IMR-90 (cell line): ENCODE measurements around the gene RHOXF1. TPM values are rescaled to one million over a fixed set of nuclear protein-coding genes. Genes with fewer than 3 reads are reported as not detected.
"Not testable (repeated sequence)": the region's sequence is repeated elsewhere in the genome, so short reads cannot be mapped to it uniquely, and the experiment has no call there.

Experiments
- ATAC-seq: fragments of 200-7000 bp; cut with Tn5 transposase; 2 replicates; pipeline ENCODE4 v1.9.1; 2020; ENCODE audit warnings: low read depth, mild to moderate bottlenecking, moderate library complexity
- BruUV-seq: library from RNA; stranded (reverse); fragments of 400-500 nt; replicated peaks from 2 replicates; lab custom pipeline; 2021; lab: Mats Ljungman, UMichigan
- CTCF ChIA-PET: fragments of 300-600 bp; formaldehyde crosslinking; extraction: SDS; loops from one replicate; lab custom pipeline; 2021; ENCODE audit warnings: antibody characterized with exemption; lab: Yijun Ruan, JAX
- POLR2A ChIA-PET: fragments of 300-600 bp; sonication (Branson Sonifier 250); formaldehyde crosslinking; loops from one replicate; lab custom pipeline; 2022; ENCODE audit warnings: antibody characterized with exemption; ENCODE audit not compliant: unreplicated experiment; lab: Charles Lee
- DNase-seq: peaks from one replicate; pipeline ENCODE4 v3.0.0; 2013
- H2AFZ ChIP-seq: replicated peaks from 2 replicates; pipeline ENCODE3; 2013; ENCODE audit warnings: low read length, mild to moderate bottlenecking; ENCODE audit not compliant: poor library complexity
- H2AK5ac ChIP-seq: 2 replicates; pipeline ENCODE4 v1.6.1; 2013; ENCODE audit warnings: low read depth, low read length, inconsistent platforms
- H2AK9ac ChIP-seq: replicated peaks from 2 replicates; pipeline ENCODE3; 2013; ENCODE audit warnings: mild to moderate bottlenecking, low read depth, low read length, moderate library complexity; ENCODE audit not compliant: poor library complexity
- H2BK120ac ChIP-seq: 2 replicates; pipeline ENCODE4 v1.6.1; 2013; ENCODE audit warnings: low read depth, low read length, inconsistent platforms
- H2BK15ac ChIP-seq: 3 replicates; pipeline ENCODE4 v1.6.1; 2013; ENCODE audit warnings: low read depth, low read length, inconsistent platforms
- H2BK20ac ChIP-seq: 2 replicates; pipeline ENCODE4 v1.6.1; 2013; ENCODE audit warnings: low read depth, mild to moderate bottlenecking, inconsistent platforms, low read length, moderate library complexity
- H2BK5ac ChIP-seq: 2 replicates; pipeline ENCODE4 v1.6.1; 2013; ENCODE audit warnings: mild to moderate bottlenecking, low read depth, low read length, inconsistent platforms; ENCODE audit not compliant: poor library complexity, severe bottlenecking
- H3K14ac ChIP-seq: replicated peaks from 2 replicates; pipeline ENCODE4 v1.6.1; 2013; ENCODE audit warnings: low read depth, low read length, inconsistent platforms
- H3K18ac ChIP-seq: 2 replicates; pipeline ENCODE4 v1.6.1; 2013; ENCODE audit warnings: low read depth, low read length, control low read depth
- H3K23ac ChIP-seq: 2 replicates; pipeline ENCODE4 v1.6.1; 2013; ENCODE audit warnings: low read depth, low read length, inconsistent platforms
- H3K27ac ChIP-seq: 2 replicates; pipeline ENCODE4 v1.5.1; 2013; ENCODE audit warnings: mild to moderate bottlenecking, control low read depth, low read length; ENCODE audit not compliant: insufficient read depth
- H3K27me3 ChIP-seq: 2 replicates; pipeline ENCODE4 v1.6.1; 2013; ENCODE audit warnings: low read length; ENCODE audit not compliant: control insufficient read depth, insufficient read depth
- H3K36me3 ChIP-seq: 2 replicates; pipeline ENCODE4 v1.6.1; 2013; ENCODE audit warnings: low read length, mixed read lengths; ENCODE audit not compliant: control insufficient read depth, insufficient read depth
- H3K4ac ChIP-seq: 2 replicates; pipeline ENCODE4 v1.6.1; 2013; ENCODE audit warnings: low read depth, low read length, inconsistent platforms
- H3K4me1 ChIP-seq: 2 replicates; pipeline ENCODE4 v1.6.1; 2013; ENCODE audit warnings: low read length, mixed read lengths; ENCODE audit not compliant: control insufficient read depth, insufficient read depth
- H3K4me2 ChIP-seq: 2 replicates; pipeline ENCODE4 v1.6.1; 2013; ENCODE audit warnings: low read depth, mild to moderate bottlenecking, control low read depth, low read length, moderate library complexity
- H3K4me3 ChIP-seq: 2 replicates; pipeline ENCODE4 v1.5.1; 2013; ENCODE audit warnings: low read depth, mild to moderate bottlenecking, control low read depth, low read length, moderate library complexity; ENCODE audit not compliant: insufficient read depth
- H3K56ac ChIP-seq: 2 replicates; pipeline ENCODE4 v1.6.1; 2013; ENCODE audit warnings: low read length, inconsistent platforms; ENCODE audit not compliant: insufficient read depth; ENCODE audit errors: extremely low read depth
- H3K79me1 ChIP-seq, 2 experiments: 2 replicates each; pipeline ENCODE4 v1.6.1; 2013; ENCODE audit warnings: low read length in 2 of 2, inconsistent platforms in 1 of 2, low read depth in 1 of 2
- H3K9ac ChIP-seq: 2 replicates; pipeline ENCODE4 v1.6.1; 2013; ENCODE audit warnings: low read depth, low read length, control low read depth
- H3K9me1 ChIP-seq: 2 replicates; pipeline ENCODE4 v1.6.1; 2013; ENCODE audit warnings: low read length, inconsistent platforms; ENCODE audit not compliant: insufficient read depth
- H3K9me3 ChIP-seq: 2 replicates; pipeline ENCODE4 v1.6.1; 2013; ENCODE audit warnings: low read length; ENCODE audit not compliant: control insufficient read depth, insufficient read depth
- H4K20me1 ChIP-seq: 2 replicates; pipeline ENCODE4 v1.6.1; 2013; ENCODE audit warnings: low read length, inconsistent platforms; ENCODE audit not compliant: insufficient read depth
- H4K5ac ChIP-seq: 2 replicates; pipeline ENCODE4 v1.6.1; 2013; ENCODE audit warnings: mild to moderate bottlenecking, low read depth, low read length, control low read depth
- H4K8ac ChIP-seq, 2 experiments: 2 replicates each; pipeline ENCODE4 v1.6.1; 2013; ENCODE audit warnings: low read depth in 2 of 2, low read length in 2 of 2, control low read depth in 1 of 2, inconsistent platforms in 1 of 2
- H4K91ac ChIP-seq: 2 replicates; pipeline ENCODE4 v1.6.1; 2013; ENCODE audit warnings: low read depth, low read length, inconsistent platforms; ENCODE audit not compliant: insufficient read depth
- CHD1 ChIP-seq: IDR thresholded peaks from 2 replicates; pipeline ENCODE4 v1.6.1; 2012; ENCODE audit warnings: low read depth, low read length, improper control_type of control experiment
- RFX5 ChIP-seq: IDR thresholded peaks from 2 replicates; pipeline ENCODE4 v1.8.0; 2012; ENCODE audit warnings: low read depth, mild to moderate bottlenecking, low read length, moderate library complexity
- WGBS, 2 experiments: methylation state at CpG; one replicate each; pipeline versions ENCODE4 v1.1.5 to v1.1.7; 2013; ENCODE audit warnings: missing lambda C conversion rate in 2 of 2; ENCODE audit not compliant: insufficient read length in 1 of 2; ENCODE audit errors: extremely low coverage in 2 of 2; 5-methylcytosine and 5-hydroxymethylcytosine counted together
- dilution Hi-C: fragments of 300-500 bp; cut with HindIII; formaldehyde crosslinking; loops from one replicate; pipeline ENCODE4 v1.14.3; 2018; ENCODE audit warnings: low sequenced_read_pairs; ENCODE audit not compliant: unreplicated experiment
- in situ Hi-C: fragments of 300-500 bp; cut with MboI; formaldehyde crosslinking; loops from 3 replicates; pipeline ENCODE4 v1.14.3; 2019; ENCODE audit warnings: low sequenced_read_pairs, inconsistent platforms, mixed read lengths
- intact Hi-C: fragments of 100-400 bp; cut with micrococcal nuclease; formaldehyde crosslinking; loops from 2 replicates; pipeline ENCODE4 v1.10.0; 2022
- polyA plus RNA-seq, 3 experiments: library from polyadenylated mRNA; depleted of rRNA; stranded (reverse); fragments of >200 nt; gene quantifications; 2 replicates each; pipeline ENCODE4 v1.2.3, GENCODE V29; 2012; ENCODE audit warnings: low replicate concordance in 1 of 3
- total RNA-seq: library from RNA; depleted of rRNA; stranded (reverse); fragments of >200 nt; gene quantifications from 2 replicates; pipeline ENCODE4 v1.2.3, GENCODE V29; 2012

The RHOXF1 gene
- total and polyA plus RNA-seq, 2 of the 4 experiments (the other 2 are of a cell fraction), result not detected

DNA sequence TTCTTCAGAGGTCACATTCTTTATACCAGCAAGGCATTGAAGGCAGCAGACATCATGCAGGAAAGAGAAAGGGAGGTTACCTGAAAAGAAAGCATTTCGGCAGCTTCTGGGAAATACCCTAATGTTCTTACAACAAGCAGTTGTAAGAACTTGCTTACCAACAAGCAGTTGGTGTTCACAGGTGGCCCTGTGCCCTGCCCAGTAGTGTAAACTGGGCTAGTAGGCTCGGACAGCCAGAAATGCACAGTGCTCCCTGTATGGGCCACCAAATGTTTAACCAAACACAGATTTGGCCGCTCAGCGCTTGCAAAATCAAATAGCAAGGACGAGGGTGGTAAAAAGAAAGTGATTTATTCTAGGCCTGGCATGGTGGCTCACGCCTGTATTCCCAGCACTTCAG lies 20.4 kb upstream of the RHOXF1 start:
- Histone ChIP-seq H4K5ac (no peak overlapping the region), H3K23ac (no peak overlapping the region), H2AK9ac (no peak overlapping the region), H3K9me1 (no peaks in the 10 kb centered on the region), H3K18ac (no peak overlapping the region), H4K20me1 (no peaks in the 10 kb centered on the region), H2BK5ac (no peak overlapping the region), H2AK5ac (no peak overlapping the region), H3K4me2 (no peak overlapping the region), H3K9me3 (no peaks in the 10 kb centered on the region), H3K4me1 (no peaks in the 10 kb centered on the region), H3K27me3 (no peaks in the 10 kb centered on the region), H3K4me3 (no peak overlapping the region), H3K79me1 (no peaks in the 10 kb centered on the region), H2AFZ (no peak overlapping the region), H4K8ac (no peak overlapping the region), H3K27ac (no peak overlapping the region), H3K4ac (no peak overlapping the region), H3K9ac (no peak overlapping the region), H4K91ac (no peak overlapping the region), H2BK15ac (no peak overlapping the region), H2BK120ac (no peak overlapping the region), H3K56ac (no peak overlapping the region), H3K14ac (no peak overlapping the region), H3K36me3 (no peaks in the 10 kb centered on the region), H2BK20ac (no peak overlapping the region)
- ATAC-seq (no peak), DNase-seq (no peak)
- POLR2A ChIA-PET, result no interaction called here
- intact Hi-C loops (no loop called here), in situ Hi-C loops (loop anchor here (25.0 kb wide), 1 partner anchor 174 kb away; no protein-coding TSS in a partner anchor), dilution Hi-C loops (no loop called here)
- CTCF ChIA-PET, result no interaction called here
- BruUV-seq, result no TSS peak
- TF ChIP-seq RFX5 (no peak), CHD1 (no peak)
- WGBS, 2 experiments, result 61% methylated on average over 2 of the region's 6 CpGs; no CpG with 5 or more reads in 1 of the 2 experiments

- BruUV-seq, H2AK5ac ChIP-seq, H2AK9ac ChIP-seq, CTCF ChIA-PET, POLR2A ChIA-PET, H4K8ac ChIP-seq, H3K18ac ChIP-seq, H3K36me3 ChIP-seq, H4K20me1 ChIP-seq, H3K9ac ChIP-seq, H2BK20ac ChIP-seq, H3K14ac ChIP-seq, H3K27me3 ChIP-seq, intact Hi-C loops, H2BK15ac ChIP-seq, H3K79me1 ChIP-seq, dilution Hi-C loops, H2AFZ ChIP-seq, H4K91ac ChIP-seq, H3K56ac ChIP-seq, H3K9me1 ChIP-seq, H4K5ac ChIP-seq, H3K23ac ChIP-seq, H3K4me2 ChIP-seq, H3K4me3 ChIP-seq, DNase-seq, H3K4ac ChIP-seq, H2BK5ac ChIP-seq, H3K9me3 ChIP-seq, H2BK120ac ChIP-seq, ATAC-seq, H3K27ac ChIP-seq, H3K4me1 ChIP-seq: not testable (repeated sequence)
- no CpG with 5 or more reads among the region's 5 CpGs for WGBS, 2 experiments
- in situ Hi-C loops, result loop anchor here (25.0 kb wide), 1 partner anchor 166 kb away; no protein-coding TSS in a partner anchor
Observed at GRCh38 chrX:120128306-120128846, 12.7 kb upstream of the RHOXF1 start.
